Amygdala (tissue), 56 donors: ENCODE measurements around the gene SREK1IP1.

Source experiments
- DNase-seq, 56 donors: peaks; one replicate each; lab custom pipeline; 2025; lab: John Stamatoyannopoulos, UW

Gene SREK1IP1

GRCh38 chr5:64768358-64769312 lies at the start of gene SREK1IP1, which contains the start of gene CWC27:
Gene SREK1IP1 (minus strand): TSS chr5:64768691. CDS start chr5:64768517, 174 bp downstream.
Gene CWC27 (plus strand): TSS chr5:64768930. CDS start chr5:64769147, 217 bp downstream.
- peak; percentile 29 to 88 (median 75) for DNase-seq

DNA sequence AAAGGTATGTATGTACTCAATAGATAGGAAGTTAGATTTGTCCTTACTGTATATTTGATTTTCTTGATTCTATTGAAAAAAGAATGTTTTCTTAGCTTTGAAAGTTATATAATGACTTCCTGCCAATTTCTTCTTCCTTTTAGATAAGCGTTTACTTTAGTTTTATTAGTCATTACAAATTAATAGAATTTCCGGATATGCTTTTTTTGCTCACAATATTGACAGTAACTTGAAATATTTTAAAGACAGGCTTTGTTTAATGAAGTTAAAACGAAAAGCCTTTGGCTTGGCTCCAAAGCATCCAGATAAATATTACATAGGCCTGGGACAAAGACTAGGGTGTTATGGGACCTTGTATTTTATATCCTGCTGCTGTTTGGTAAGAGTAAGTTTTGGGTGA lies 49.8 kb upstream of the SREK1IP1 start:
- no peak for DNase-seq

- DNase-seq: no peak
These were observed 45.6 kb upstream of the SREK1IP1 start for GRCh38 chr5:64814073-64814472.

GRCh38 chr5:64811050-64811640 lies 42.7 kb upstream of the SREK1IP1 start:
- peak in 2 of 56 donors; percentile 0 to 14 for DNase-seq

GRCh38 chr5:64807520-64807919 lies 39.0 kb upstream of the SREK1IP1 start:
- no peak for DNase-seq

DNA sequence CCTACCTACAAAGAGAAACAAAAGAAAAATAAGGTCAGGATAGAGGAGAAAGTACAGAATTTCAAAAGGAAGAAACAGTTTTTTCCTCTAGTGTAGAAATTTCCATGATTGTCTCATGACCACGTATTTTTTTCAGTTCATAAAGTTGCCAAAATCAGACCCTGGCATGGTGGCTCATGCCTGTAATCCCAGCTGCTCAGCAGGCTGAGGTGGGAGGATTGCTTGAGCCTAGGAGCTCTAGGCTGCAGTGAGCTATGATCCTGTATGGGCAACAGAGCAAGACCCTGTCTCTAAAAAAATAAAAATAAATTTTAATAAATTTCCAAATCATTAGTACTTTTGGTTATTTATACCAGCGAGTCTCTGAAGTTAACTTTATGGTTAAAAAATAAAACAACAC lies 38.0 kb upstream of the SREK1IP1 start:
- no peak for DNase-seq

GRCh38 chr5:64800926-64801325 lies 32.4 kb upstream of the SREK1IP1 start:
- no peak for DNase-seq

DNA sequence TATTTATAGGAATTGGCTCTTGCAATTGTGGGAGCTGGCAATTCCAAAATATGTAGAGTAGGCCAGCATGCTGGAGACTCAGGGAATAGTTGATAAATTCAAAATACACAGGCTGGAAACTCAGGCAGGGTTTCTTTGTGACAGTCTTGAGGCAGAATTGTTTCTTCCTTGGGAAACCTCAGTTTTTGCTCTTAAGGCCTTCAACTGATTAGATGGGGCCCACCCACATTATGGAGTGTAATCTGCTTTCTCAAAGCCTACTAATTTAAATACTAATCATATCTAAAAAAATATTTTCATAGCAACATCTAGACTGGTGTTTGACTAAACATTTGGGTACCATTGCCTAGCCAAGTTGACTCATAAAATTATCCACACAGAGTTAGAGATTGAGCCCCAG lies 27.8 kb upstream of the SREK1IP1 start:
- DNase-seq: no peak

DNA sequence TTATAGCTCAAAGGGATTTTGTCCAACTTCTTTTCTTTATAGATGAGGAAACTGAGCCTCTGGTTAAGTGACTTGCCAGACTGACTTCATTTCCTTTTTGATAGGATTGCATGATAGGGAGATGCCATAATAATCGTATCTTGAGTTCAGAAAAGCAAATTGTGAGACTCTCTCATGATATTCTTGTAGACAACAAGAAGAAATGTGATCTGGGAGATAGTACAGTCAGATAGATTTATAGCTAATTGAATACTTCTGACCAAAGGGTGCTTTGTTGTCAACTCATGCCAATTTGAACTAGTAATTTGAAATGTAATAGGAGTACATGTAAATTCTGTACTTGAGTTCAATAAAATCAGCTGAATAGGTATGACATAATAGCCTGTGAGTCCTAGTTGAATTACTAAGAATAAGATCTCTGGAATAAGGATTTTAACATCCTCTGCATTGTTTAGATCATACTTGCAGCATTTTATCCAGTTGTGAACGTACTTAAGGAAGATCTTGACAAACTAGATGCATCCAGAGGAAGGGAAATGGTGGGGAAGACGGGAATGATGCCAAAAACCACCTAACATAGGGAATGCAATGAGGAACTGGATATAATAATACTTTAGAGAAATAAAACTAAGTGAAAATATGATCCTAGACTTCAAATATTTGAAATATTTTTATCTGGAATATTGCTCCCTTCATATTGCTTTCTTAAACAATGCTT lies 25.7 kb upstream of the SREK1IP1 start:
- no peak for DNase-seq

DNA sequence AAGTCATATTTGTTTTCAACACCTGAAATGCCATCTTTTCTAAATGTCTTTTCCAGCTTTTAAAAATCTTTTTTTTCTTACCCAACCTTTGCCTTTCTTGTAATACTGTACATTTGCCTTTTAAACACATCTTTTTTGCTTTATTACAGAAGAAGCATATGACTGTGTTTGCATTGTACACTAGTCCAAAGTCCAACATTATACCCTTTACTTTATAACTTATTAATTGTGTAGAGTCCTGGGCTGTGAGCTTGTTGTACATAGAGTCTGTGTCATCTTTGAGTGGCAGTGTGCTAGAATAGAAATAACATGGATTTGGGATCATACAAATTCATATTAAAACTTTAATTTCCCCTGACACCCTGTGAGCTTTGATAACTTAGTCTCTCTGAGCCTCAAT lies 24.0 kb upstream of the SREK1IP1 start:
- no peak for DNase-seq

- DNase-seq: no peak
These were observed 21.7 kb upstream of the SREK1IP1 start for GRCh38 chr5:64790210-64790609.

- DNase-seq: no peak
These were observed 21.0 kb upstream of the SREK1IP1 start for GRCh38 chr5:64789457-64789856.

DNA sequence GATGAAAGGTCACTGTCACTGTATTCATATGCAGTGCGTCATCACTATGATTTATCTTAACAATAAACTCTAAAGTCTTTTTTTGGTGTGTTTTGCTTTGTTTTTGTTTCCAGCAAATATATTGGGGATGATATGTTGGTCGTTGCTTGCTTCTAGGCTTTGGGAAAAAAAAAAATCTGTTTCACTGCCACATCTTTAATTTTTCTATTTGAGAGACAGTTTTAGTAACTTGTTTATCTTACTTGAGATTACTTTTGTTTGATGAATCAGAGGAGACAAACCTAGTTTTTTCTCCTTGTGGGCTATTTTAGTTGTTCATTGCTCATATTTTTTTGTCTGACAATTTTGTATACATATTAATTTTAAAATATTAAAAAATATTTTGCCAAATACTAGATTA lies 19.7 kb upstream of the SREK1IP1 start:
- no peak for DNase-seq

DNA sequence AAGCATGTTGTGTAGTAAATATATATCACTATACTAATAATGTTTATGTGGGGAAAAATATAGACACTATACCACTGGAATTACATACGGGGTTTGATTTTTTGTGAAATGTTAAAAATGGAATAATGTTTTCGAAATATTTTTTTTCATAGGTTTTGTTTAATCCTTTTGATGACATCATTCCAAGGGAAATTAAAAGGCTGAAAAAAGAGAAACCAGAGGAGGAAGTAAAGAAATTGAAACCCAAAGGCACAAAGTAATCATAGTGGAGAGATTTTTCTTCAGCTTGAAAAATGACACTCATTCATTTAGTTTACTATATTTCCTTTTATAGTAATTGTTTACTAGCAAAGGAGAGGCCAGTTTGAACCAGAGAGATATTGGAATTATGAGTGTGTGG lies 17.9 kb upstream of the SREK1IP1 start:
- DNase-seq: no peak

GRCh38 chr5:64784451-64785025 lies 16.0 kb upstream of the SREK1IP1 start:
- DNase-seq: peak in 38 of 56 donors; percentile 0 to 86 (median 27)

- DNase-seq: no peak
These were observed 6.8 kb upstream of the SREK1IP1 start for GRCh38 chr5:64775291-64775690.

DNA sequence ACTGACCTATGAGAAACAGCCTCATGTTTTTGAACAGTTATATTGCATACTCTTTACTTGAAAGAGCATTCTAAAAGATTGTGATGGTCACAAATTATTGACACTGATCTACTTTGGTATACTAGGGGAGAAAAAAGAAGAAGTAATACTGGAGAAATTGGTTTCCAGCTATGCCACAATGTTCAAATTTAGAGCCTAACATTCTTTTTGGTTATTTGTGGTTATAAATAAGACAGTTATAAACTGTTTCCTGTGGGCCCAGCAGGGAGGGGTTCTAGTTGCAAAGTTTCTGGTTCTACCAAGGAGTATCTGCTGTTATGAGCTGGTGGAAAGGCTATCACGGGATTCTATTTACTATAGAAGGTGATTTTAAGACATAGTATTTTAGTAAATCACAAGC lies 5.0 kb upstream of the SREK1IP1 start:
- DNase-seq: no peak

- DNase-seq: no peak
These were observed 3.2 kb upstream of the SREK1IP1 start for GRCh38 chr5:64771736-64772135.

DNA sequence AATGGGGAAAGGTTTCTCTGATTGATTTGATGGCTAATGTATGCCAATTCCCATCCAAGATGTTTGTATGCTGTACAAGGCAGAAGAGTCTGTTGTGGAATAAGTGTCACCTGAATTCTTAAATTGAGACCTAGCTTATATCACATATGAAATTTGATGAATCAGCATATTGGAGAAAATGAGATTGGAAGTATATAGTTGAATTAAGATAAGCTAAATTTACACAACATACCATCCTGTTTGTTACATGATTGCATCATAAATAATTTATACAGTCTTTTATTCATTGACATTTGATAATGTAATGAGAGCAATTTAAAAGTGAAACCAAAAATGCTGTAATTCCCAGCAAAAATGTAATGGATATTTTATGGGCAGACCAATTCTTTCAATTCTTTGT lies 1.4 kb upstream of the SREK1IP1 start:
- no peak for DNase-seq

DNA sequence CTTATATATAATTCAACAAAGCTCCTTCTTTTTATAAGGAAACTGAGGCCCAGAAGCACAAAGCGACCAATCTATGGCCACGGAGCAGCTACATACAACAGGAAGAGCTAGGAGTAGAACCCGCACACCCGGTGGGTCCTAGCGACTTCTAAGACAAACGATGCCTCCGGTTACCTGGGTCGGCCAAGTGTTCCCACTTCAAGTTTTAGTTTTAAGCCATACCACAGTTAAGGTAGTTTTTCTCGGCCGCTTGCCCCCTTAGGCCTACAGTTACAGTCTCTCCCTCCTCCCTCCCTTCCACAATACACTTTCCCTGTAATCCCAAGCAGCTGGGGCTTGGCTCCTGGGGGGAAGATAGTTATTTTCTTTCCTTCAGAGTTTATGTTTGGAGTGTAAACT lies 533 bp downstream of the SREK1IP1 start:
- DNase-seq: peak in 15 of 56 donors; percentile 2 to 61 (median 18)

DNA sequence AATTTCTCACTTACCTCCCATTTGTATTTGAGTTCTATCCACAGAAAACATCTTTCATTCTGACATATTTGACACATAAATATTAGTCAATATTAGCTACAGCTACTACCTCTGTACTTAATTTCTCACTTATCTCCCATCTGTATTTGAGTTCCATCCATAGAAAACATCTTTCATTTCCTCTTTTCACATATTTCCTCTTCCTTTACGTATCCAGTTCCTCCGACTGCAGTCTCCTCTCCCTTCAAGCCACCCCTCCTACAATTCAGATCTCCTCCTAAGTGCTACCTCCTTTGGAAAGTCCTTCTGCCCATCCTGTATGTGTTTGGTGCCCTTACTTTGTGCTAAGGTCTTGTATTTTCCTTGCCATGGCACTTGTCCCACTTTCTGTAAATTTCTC lies 1.6 kb downstream of the SREK1IP1 start:
- no peak for DNase-seq
